SK-MEL-5 (cell line): ENCODE measurements around the gene RASL11A. TPM values are rescaled to one million over a fixed set of nuclear protein-coding genes. Genes with fewer than 3 reads are reported as not detected.
"Not testable (repeated sequence)": the region's sequence is repeated elsewhere in the genome, so short reads cannot be mapped to it uniquely, and the experiment has no call there.

ENCODE experiments used
- DNase-seq: peaks from one replicate; pipeline ENCODE4 v3.0.0-alpha.2; 2016; ENCODE audit warnings: low read depth, low spot score
- in situ Hi-C: cut with HindIII; loops from 2 replicates; pipeline ENCODE4 v1.10.0; 2016; ENCODE audit warnings: low sequenced_read_pairs, high pct_unique_total_duplicates, low pct_unique_long_range_greater_than_20kb
- total RNA-seq: library from RNA; depleted of rRNA; stranded (reverse); fragments of >200 nt; shearing (Covaris generic); gene quantifications from 2 replicates; pipeline ENCODE4 v1.2.3, GENCODE V29; 2014

Gene RASL11A
- total RNA-seq, 1 experiment from 2014 or later = 1.7 TPM

GRCh38 chr13:27291967-27292366 is 21.3 kb downstream of the RASL11A start:
- DNase-seq, in situ Hi-C loops: not testable (repeated sequence)

DNA sequence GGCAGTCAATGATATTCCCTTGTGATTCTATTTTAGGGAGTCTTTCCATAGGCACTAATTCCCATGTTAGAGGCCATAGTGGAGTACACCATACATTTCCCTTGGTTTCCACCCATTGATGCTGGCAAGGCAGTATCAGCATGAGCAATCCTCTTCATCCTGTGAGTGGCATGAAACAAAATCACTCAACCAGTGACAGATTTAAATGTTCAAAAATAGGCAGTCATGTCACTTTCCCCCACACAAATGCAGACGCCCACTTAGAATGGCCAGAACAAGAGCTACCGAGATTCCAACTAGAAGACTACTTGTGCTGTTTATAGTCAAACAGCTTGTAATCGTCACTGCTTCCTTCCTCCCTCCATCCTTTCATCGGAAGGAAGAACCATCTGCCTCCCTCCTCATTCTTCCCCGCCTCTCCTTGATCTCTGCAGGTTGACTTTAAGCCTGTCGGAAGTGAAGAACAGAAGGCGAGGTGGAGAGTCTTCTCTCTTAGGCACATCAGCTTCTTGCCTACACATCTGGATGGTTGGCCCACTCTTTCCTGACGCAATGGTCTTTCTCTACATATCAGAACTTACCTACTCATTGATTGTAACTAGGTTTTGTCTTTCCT is 22.6 kb downstream of the RASL11A start:
- DNase-seq = no peak
- in situ Hi-C loops = no loop called here

DNA sequence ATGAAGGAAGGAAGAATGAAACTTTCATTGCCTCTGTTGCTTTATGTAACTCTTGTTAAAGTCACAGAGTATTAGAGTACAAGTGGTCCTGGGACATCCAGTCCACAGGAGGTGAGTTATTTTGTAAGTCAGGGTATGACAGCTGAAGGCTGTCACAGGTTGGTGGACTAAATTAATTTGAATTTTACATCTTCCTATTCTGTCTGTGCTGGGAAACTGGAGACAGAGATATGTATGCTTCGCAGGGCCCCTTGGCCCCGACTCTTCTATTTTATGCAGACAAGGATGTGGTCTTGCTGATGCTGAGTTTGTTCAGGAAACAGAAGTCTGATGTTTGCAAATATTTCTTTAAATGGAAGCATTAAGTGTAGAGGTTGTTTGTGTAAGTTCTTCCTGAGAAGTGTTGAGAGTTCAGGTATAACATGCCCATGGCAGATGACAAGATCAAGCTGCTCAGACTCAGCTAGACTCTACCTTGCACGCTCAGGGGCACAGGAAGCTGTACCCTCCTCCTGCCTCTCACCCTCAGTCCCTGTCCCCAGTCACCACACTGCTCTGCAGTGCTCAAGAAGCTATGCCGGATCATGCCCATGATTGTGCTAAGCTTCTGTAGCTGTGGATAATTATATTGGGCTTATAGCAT is 23.4 kb downstream of the RASL11A start:
- DNase-seq = no peak
- in situ Hi-C loops = no loop called here

DNA sequence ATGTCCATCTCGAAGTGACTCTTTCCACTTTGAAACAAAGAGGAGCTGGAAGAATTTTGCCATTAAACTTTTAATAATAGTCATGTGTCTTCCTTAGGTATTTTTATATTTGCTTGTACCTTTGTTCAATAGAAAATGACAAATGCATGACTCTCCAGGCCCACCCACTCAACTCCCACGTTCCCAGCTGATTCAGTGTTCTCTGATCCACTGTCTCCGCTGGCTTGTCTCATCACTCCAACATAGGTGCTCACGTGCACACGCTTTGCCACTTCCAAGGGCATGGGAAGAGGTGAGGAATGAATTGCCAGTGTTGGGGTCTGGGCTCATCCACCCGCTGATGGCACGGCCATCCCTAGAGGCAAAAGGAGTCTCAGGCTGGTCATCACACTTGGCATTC is 24.5 kb downstream of the RASL11A start:
- DNase-seq = no peak
- in situ Hi-C loops = no loop called here

GRCh38 chr13:27295660-27296059 is 25.0 kb downstream of the RASL11A start:
- DNase-seq = no peak
- in situ Hi-C loops = no loop called here

- no peak for DNase-seq
- in situ Hi-C loops = no loop called here
These were observed 25.9 kb downstream of the RASL11A start for GRCh38 chr13:27296496-27296895.

DNA sequence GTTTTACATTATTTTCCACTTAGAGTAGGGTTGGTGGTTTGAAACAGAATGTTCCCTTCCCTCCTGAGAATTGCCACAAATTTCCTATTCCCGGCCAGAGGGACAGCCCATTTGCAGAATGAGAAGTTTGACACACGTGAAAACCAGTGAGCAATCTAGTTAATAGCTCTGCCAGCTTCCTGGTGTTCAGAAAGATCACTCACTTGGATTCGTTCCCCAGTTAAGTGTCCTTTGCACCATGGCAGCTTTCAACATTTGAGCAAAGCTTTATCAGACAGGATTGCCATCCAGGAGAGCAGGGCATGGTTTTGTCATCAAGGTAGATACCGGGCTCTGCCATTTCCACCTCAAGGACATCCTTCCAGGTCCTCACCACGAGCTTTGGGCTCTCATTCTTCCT is 28.2 kb downstream of the RASL11A start:
- DNase-seq = no peak
- in situ Hi-C loops = no loop called here

GRCh38 chr13:27300406-27300805 is 29.8 kb downstream of the RASL11A start:
- DNase-seq, in situ Hi-C loops: not testable (repeated sequence)

DNA sequence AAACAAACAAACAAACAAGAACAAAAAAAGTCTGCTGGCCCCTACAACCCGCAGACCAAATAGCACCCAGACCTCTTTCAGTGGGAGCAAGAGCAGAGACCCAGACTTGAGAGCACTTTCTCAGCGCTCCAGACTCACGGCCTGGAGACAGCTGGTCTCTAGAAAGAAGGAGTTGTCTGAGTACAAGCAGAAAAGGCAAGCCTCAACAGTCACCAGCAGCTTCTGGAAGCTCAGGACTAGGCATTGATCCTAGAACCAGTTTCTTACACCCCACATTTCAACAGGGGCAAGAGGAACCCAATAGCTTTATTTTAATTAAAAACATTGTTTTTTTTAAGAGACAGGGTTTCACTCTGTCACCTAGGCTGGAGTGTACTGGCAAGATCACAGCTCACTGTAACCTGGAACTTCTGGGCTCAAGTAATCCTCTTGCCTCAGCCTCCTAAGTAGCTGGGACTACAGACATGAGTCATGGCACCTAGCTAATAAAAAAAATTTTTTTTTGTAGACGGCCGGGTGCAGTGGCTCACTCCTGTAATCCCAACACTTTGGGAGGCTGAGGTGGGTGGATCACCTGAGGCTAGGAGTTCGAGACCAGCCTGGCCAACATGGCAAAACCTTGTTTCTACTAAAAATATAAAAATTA is 30.4 kb downstream of the RASL11A start:
- in situ Hi-C loops = no loop called here
- DNase-seq = no peak

- DNase-seq = peak; percentile 15
- in situ Hi-C loops = no loop called here
These were observed 32.1 kb downstream of the RASL11A start for GRCh38 chr13:27302643-27303262.

DNA sequence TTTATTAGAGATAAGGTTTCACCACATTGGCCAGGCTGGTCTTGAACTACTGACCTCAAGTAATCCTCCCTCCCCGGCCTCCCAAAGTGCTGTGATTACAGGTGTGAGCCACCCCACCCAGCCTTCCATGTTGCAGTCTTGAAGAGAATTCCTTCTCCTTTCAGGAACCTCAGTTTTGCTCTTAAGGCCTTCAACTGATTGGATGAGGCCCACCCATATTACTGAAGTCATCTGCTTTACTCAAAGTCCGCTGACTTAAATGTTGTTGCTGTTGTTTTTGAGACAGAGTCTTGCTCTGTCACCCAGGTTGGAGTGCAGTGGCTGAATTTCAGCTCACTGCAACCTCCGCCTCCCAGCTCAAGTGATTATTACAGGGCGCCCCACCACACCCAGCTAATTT is 33.5 kb downstream of the RASL11A start:
- DNase-seq = no peak

DNA sequence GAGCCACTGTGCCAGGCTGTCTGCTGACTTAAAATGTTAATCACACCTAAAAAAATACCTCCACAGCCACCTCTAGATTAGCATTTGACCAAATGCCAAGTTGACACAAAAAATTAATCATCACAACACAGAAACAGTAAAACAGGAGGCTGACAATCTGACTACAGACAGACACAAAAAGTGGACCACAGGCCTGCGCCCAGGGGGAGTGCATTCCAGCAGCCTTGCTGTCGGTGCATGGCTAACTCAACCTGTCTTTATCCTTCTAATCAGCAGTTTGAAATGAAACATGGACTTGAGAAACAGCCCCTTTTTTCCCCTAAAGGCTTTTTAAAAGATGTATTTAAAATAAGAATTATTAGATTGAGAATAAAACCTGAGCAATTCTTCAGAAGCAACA is 34.0 kb downstream of the RASL11A start:
- DNase-seq = no peak
- in situ Hi-C loops = no loop called here

More for the DNA sequence above, 33.5 kb downstream of the RASL11A start:
- in situ Hi-C loops = no loop called here

DNA sequence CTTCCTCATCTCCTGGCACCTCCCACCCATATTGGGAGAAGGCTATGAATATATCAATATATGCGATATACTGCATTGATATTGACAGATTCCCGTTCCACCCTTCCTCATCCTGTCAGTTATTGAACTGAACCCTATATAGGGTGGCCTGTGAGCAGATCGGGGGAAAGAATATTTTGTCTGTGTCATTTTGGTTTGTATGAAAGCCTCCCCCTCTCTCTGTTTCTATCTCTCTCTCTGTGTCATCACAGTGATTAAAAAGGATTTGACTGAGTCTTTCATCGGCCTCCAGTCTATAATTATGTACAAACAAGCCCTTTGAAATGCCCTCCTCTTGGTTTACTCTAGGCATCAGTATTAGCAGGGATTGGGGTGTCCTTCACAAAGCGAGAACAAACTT is 35.7 kb downstream of the RASL11A start:
- in situ Hi-C loops = no loop called here
- DNase-seq = no peak

DNA sequence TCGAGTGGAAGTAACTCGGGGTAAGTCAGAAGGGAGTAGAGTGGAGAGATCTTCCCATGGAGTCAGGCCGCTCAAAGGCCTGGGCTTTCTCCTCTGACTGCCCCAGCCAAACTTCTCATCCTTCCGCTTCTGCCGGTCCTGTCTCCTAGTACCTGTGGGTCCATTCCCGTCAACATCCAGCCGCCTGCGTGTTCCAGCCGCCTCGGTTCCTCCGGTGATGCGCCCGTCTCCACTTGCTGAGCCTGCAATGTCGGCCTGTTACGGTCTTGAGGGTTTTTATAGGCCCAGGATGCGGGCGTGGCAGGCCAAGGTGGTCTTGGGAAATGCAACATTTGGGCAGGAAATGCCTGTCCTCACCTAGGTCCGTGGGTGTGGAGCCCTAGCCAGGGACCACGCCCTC is 38.3 kb downstream of the RASL11A start:
- in situ Hi-C loops = no loop called here
- DNase-seq = no peak

GRCh38 chr13:27309401-27309958 is 38.9 kb downstream of the RASL11A start:
- DNase-seq = no peak
- in situ Hi-C loops = no loop called here

- in situ Hi-C loops = no loop called here
- DNase-seq = no peak
These were observed 39.5 kb downstream of the RASL11A start for GRCh38 chr13:27309967-27310598.

- DNase-seq = no peak
- in situ Hi-C loops = no loop called here
These were observed 40.3 kb downstream of the RASL11A start for GRCh38 chr13:27310946-27311345.
